CD4-positive, alpha-beta T cell treated with Interleukin-1 beta for 1 hour (primary cell): ENCODE results near the gene ANGPTL2.

Source experiments
- DNase-seq, 2 donors: peaks; one replicate each; pipeline ENCODE4 v3.0.0-alpha.2; 2020 to 2022

Gene ANGPTL2

DNA sequence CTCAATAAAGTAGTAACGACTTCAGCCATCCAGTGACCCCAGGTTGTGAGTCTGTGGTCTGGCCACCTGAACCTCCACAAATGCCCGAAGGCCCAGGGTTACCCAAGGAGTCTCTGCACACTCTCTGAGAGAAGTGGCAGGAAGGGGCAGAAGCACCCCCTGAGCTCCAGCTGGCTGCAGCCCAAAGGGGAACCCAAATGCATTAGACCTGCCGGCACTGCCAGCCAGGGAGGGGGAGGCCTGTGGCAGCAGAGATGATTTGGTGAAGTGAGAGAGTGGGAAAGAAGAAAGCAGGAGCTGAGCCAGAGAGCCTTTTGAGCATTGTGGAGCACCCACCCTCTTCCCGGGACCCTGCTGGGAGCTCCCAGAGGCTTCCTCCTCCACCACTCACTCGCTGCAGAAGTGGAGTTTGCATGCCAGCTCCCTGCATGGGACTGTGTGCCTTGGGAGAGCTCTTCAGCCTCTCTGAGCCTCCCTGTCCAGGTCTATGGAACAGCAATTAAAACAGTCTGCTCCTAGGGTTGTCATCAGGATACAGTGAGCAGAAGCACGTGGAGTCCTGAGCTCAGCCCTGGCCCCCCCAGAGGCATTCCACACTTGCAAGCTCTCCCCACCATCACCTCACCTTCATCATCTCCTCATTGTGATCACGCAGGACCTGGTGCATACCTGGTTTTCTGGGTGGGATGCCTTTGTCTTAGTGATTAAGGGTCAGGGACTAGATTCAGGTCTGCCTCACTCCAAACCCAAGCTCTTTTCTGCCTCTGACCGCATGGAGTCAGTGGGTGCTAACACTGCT is 13.8 kb upstream of the ANGPTL2 start:
- no peak for DNase-seq

DNA sequence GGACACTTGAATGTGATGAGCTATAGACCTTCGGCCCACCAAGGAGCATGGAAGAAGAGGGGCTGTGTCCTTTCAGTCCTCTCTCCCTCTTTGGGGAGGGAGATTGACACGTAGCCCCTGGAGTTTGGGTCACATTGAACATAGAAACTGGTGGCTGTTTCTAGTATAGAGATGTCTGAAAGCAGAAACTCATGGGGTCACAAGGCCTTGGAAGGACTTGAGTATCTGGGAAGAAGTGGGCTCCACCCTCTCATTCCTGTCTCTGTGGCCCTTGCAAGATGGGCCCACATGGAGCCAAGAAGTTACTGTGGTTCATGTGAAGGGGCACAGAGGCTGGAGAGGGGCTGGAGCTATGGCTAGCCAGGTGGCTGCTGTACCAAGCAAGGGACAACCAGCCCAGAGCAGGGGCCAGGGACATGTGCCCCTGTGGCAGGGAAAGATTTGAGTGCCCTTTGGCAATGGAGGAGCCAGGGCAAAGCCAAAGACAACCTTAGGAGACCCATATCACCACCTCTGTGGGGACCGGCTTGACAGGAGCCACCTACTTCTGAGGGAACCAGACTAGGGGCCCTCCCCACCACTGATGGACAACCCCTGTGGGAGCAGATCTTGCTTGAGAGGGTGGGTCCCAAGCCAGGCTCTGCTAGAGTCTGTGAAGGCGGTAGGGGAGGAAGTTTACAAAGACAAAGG is 12.8 kb upstream of the ANGPTL2 start:
- no peak for DNase-seq

DNA sequence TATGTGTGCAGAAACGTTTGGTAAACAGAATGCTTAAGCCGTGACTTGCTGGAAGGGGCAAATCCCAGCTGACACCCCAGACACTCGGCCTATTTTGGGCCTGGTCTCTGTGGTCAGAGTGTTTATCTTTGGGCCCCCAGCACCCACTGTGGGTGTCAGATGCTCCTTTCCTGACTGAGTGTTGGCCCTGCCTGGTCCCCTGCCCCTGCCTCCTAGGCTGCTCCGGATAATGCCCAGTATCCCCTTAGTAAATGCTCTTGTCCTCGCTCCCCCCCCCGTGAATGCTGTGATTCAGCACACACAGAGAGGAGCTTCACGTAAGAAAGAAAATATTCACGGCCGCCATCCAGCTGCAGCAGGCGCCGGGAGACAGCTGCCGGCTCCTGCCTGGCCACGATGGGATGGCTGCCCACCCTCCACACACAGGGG is 11.3 kb upstream of the ANGPTL2 start:
- no peak for DNase-seq

DNA sequence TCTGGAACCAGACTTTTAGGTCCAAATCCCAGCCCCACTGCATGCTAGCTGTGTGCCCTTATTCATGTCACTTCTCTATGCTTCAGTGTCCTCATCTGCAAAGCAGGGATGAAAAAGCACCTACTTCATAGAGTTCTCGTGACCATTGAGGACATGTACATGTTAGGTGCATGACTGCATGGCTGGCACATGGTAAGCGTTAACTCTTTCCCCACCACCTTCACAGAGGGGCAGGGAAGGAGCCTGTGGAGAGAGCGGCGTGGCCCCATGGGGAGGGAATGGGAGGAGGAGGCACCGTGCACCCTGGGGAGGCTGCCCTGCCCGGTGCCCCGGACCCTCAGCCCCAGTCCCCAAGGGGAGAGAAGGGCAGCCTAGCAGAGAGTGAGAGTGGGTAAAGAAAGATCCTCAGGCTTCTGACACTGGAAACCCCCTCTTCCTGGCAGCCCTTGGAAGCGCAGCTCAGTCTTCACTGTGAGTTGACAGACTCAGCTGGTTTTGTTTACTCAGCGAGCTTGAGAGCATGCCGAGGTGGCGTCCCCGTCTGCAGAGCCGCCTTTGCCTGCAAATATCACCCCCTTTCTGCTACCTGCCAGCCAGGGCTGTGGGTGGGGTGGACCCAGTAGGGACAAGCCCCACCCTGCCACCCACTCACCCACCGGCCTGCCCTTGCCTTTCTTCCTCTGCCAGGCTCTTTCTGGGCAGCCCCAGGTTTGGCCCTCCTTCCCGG is 10.6 kb upstream of the ANGPTL2 start:
- no peak for DNase-seq

DNA sequence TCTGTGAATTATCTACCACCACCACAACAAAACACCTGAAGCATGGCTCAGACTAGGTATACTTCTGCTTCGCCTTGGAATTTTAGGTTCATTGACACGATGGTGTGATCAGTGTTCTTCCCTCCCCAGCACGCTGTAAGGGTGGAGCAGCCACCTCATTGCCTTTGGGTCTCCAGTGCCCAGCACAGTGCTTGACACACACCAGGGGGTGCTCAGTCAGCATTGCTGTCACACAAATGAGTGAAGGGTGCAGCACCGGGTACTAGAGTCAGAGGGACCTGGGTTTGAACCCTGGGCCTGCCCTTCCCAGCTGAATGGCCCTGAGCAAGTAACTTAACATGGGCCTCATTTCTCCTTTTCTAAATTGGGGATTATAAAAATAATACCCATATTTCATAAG is 9.9 kb upstream of the ANGPTL2 start:
- no peak for DNase-seq

DNA sequence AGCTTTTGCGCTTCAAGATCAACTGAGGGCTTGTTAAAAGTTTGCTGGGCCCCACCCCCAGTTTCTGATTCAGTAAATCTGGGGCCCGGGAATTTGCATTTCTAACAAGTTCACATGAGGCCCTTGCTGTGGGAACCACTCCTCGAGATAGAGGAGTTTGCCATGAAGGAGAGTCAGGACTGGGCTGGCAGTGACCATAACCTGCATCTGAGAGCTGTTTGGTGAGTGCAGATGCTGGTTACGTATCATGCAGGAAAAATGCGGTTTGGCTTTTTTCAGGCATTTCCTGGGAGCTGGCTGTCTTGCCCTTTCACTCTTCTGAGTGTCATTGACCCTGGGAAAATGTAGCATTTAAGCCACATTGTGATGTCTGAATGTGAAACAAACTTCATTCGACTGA is 9.4 kb upstream of the ANGPTL2 start:
- DNase-seq: no peak

DNA sequence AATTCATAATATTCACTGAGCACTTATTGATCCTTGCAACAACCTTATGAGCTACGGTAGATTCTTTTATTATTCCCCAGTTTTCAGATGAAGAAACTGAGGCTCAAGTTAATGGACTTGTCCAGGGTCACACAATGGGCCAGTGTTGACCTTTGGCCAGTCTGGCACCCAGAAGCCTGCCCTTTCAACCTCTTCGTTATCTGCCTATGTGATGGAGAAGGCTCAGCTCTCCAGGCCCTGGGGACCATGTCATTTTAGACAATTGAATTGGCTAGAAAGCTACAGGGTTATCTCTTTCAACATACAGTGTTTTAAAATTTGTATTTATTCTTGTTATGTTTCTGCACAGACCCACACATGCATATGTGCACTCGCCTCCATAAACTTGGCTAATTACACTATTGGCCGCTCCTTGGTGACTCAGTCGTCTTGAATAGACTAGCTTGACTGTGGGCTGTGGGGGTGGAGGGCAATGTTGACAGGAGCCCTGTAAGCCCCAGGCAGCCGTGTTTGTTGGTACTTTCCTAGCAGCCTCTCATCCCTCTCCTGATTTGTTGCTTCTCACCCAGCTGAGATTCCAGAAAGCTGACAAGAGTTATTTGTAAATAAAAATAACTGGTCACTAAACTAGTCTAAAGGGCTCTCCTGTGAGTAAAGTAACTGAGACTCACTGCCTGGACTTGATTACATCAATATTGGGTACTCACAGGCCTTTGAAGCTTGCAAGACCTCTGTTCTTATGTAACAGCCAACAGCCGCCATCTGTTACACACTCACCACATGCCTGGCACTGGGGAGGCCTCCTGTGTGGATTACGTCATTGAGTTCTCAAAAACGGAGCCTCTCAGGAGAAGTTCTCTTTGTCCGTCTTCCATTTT is 8.5 kb upstream of the ANGPTL2 start:
- peak in 1 of 2 donors; percentile 26 for DNase-seq

DNA sequence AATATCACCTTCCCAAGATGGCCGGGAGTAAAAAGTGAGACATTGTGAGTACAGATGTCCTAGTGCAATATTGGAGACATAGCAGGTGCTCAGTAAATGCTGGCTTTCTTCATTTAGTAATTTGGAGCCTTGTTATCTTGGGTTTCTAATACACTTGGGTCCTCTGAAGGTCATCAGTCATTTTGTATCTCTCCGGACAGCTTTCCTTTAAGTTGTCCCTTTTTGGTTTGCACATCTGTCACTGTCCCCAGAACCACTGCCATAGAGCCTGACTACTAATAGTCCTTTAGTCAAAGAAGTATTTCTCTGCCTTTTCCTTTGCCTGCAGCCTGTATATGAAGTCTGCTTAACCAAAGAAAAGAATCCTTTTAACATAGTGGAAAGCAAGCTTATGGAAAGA is 7.8 kb upstream of the ANGPTL2 start:
- DNase-seq: no peak

DNA sequence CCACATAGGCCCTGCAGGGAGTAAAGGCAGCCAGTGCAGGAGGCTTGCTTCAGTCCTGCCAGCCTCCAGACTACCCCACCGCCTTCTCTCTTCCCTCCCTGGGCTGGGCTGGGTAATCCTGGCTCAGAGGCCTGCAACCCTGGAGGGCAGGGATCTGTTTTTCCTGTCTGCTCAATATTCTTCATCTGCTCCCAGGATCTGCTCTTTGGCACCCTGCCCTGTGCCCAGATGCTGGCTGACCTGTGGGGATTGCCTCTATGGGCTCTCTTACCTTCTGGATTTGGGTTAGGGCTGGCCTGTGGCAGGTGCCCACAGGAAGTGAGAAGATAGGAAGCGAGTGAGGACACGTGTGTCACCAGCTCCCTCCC is 7.3 kb upstream of the ANGPTL2 start:
- no peak for DNase-seq

DNA sequence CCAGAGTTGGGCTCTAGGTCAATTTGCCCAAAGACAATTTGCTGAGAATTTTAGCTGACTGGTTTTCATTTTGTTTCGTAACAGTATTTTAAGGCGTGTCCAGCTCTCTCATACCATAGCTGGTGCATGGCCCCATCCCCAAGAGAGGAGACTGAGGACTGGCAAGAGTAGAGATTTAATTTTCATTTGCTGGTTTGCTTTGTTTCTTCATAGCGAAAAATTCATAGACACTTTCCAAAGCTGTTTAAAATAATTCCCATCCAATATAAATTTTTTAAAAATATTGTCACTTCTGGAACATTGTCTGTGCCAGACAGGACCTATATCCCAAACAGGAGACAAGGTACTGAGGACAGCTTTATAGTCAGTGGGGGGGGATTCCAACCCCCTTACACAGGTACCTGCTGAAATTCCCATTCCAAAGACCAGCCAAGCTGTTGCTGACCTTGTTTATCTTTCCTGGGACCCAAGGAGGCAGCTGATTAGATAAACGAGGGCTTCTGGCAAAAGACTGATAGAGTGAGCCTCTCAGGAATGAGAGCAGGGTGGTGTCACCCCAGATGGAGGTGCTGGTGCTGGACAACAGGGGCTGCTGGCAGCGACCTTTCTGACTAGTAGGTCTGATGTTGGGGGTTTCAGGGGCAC is 6.8 kb upstream of the ANGPTL2 start:
- no peak for DNase-seq

DNA sequence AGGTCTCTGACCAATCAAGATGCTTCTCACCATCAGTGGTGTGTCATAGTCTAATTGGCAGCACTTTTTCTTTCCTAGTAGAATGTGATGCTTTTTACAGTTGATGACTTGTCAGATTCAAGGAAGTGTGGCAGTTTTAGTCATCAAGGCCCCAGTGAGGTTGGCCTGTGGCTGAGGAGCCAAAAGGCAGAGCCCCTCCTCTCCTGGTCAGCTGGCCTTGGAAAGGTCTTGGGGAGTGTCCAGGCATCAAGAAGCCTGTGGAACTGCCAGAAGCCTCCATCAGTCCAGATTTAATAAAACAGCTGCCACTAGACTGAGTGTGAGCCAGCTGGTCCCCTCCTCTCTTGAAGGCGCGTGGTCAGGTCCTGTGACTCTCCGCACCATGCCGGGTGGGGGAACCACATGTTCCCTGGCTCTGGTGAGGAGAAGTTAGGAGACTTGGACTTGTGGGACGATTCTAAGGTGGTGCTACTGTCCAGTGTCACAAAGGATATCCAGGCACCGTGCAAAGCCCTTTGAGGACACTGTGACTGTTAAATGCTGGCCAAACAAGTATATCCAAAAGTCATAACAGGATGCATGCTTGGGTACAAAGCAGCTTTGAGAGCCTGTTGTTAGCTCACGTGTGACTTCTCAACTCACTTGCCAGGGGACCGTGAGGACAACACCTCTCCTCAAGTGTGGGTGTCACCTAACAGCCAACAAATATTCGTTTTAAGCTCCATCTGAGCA is 6.1 kb upstream of the ANGPTL2 start:
- no peak for DNase-seq

DNA sequence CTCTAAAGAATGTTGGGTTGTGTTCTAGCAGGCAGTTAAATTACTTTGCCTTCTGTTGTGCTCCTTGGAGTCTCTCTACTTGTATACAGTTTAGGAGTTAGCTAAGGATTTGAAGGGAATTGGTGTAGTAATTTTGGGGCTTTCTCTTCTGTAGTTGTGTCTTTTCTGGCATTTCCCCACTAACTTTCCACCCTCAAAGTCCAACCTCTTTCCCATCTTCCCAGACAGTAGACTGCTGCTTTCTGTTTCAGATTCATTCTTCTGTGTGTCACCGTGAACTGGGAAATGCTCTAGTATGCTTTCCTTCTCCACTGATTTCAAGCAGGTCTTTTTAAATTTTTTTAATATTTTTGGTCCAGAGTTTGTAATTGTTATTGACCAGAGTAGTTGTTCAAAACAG is 4.5 kb upstream of the ANGPTL2 start:
- no peak for DNase-seq

DNA sequence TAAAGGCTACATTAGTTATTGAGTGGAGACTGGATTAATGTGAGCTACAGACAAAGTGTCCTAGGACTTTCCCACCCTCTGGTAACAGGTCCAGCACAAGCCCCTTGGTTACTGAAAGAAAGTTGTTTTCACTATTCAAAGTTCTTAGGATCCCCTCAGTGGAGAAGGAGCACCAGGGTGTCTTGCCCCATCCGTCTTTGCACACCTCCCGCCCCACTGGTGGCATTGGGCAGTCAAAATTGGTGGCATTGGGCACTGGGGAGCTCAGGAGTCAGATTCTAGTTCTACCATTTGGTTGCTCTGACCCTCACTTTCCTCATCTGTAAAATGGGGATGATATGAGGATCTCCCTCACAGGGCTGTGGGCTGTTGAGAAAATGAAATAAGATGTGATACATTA is 2.4 kb upstream of the ANGPTL2 start:
- DNase-seq: no peak

DNA sequence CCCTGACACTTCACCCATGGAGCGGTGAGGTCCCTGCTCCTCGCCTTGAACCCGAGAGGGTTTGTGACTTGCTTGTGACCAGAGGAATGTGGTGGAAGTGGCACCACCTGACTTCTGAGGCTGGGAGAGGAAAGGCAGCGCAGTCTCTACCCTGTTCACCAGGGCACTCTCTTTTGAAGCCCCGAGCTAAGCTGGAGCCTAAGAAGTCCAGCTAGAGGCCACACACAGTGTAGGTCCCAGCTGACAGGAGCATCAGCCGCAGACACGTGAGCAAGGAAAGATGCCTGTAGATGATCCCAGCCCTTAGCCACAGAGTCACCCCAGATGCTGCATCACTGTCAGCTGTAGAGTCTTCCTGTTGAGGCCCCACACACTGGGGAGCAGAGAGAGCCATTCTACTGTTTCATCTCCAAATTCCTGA is 1.7 kb upstream of the ANGPTL2 start:
- DNase-seq: no peak

DNA sequence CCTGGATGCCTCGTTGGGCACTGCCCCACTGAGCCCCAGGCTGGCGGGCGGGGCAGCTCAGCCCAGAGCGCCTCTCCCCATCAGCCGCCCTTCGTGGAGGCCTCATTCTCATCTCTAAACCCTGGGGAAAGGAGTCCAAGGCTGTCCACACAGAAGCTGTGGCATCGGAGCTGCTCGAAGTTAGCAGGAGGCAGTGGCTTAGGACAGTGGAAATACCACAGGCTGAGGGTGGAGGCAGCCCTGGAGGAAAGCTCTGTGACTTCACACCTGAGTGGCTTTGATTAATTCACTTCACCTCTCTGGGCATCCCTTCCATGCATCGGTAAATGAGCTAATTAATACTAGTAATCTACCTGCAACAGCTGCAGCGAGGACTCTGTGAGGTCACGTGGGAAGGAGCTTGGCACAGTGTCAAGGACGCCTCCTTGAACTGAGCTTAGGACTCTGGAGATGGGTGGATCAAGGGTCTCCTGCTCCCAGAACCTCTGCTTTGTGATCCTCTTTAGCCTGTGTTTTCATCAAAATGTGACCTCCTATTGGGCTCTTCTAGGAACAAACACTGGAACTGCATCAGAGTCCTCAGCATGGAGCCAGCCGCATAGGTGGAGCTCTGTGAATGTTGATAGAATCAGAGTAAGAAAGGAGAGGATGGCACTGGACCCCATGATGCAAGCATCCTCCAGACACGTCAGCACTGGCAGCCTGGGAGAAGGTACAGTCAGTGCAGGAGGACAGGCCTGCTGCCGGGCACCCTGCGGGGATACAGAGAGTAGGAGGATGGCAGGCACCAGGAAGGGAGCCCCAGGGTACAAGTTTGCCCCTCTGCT is 842 bp upstream of the ANGPTL2 start:
- DNase-seq: no peak

DNA sequence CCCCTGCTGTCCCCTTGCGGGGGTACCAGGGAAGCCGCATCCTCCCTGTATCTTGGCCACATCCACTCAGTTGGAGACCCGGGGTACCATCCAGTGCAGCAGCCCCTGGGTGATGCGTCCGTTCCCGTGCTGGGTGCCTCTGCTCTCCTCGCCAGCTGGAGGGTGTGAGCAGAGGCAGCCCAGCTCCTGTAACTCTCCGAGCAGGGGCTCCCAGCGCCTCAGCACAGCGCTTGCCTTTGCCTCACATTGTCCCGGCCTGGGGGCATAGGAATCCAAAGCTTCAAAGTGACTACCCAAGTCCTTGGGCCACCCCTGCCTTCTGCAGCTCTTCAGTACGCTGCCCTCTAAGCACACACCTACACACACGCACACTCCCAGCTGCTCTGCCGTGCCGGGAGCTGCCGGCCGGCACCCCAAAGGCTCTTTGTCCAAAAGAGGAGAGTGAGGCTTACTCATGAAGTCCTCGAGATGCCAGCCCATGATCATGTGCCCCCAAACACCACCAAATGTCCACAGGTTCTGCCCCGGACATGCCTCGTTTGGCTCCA is 733 bp downstream of the ANGPTL2 start:
- no peak for DNase-seq

DNA sequence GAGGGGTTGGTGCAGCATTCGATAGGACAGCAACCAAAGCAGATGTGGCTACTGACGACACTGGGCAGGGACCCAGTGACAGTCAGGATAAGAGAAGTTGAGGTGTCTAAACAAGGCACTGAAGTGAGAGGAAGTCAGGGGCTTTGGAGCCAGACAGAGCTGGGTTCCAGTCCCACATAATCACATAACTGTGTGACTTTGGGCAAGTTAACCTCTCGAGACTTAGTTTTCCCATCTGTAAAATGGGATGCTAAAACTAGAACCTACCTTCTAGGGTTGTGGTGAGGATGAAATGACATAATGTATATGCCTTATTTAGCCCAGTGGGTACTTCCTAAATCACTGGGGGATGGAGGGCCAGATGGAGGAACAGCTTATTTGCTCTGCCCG is 3.1 kb downstream of the ANGPTL2 start:
- DNase-seq: no peak

DNA sequence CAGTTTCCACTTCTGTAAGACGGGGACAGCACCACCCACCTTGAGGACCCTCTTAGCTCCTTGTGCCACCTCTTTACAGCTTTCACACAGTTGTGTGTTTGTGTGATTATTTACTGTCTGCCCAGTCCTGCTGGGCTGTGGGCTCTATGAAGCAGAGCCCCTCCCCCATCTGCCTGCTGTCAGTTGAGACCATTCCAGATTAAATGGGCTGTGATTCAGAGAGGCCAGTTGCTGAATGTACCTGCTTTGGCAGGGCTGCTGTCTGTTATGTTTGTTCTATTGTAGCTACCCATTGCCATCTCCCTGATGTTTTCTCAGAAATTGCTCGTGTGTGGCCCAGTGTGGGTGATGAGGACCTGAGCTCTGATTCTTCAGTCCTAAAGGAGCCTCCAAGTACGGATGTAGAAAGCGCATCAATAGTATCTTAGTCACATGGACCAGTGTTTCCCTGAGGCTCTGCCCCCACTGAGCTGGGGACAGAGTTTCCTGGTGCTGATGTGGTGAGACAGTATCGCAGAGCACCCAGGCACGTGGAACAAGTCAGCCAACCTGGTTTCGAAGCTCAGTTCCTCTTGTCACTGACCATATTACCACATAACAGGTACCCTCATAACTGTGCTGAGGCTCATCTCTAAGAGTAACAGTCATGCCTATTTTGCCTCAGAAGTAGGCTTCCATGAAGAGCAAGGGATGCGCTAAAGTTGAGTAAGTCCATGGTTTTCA is 3.7 kb downstream of the ANGPTL2 start:
- no peak for DNase-seq

DNA sequence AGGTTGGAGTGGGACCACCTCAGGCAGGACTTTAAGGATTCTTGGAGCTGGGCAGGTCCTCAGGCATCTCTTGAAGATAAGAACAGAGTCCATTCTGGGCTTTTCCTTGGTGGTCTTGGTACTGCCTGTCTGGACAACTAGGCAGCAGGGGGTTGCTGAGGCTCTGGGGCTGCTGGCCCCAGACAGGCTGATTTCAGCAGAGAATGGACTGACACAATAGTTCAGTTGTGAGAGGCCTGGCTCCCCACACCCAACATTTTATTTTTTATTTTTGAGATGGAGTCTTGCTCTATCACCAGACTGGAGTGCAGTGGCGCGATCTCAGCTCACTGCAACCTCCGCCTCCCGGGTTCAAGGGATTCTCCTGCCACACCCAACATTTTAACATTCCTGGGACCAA is 4.6 kb downstream of the ANGPTL2 start:
- no peak for DNase-seq

DNA sequence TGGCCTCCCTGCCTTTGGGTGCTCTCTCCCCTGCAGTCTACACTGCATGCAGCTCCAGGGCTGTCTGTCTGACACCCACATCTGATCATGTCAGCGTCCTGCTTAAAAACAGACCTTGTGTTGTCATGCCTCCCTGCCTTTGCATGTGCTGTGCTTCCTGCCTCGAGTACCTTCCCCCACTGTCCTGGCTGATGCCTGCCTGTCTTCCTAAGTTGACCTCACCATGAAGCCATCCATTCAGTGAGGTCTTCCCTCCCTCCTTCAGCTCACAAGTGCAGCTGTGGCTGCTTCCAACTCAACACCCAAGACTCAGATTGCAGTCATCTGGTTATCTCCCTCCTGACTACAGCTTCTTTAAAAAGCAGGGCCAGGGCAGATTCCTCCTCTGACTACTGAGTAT is 5.5 kb downstream of the ANGPTL2 start:
- DNase-seq: no peak
